DMS114 treated with DMSO at 0.1 percent for 48 hours (cell line): ENCODE data around the gene DENND2A.
"Not testable (repeated sequence)": the region's sequence is repeated elsewhere in the genome, so short reads cannot be mapped to it uniquely, and the experiment has no call there.

Experiments
- DNase-seq: peaks from one replicate; lab custom pipeline; 2025; ENCODE audit not compliant: unreplicated experiment; lab: John Stamatoyannopoulos, UW

Gene DENND2A

GRCh38 chr7:140640727-140641523, at the start of gene DENND2A:
DENND2A (minus strand) TSS chr7:140640813; CDS start chr7:140602397, 38,416 bp downstream.
- DNase-seq = no peak

DNA sequence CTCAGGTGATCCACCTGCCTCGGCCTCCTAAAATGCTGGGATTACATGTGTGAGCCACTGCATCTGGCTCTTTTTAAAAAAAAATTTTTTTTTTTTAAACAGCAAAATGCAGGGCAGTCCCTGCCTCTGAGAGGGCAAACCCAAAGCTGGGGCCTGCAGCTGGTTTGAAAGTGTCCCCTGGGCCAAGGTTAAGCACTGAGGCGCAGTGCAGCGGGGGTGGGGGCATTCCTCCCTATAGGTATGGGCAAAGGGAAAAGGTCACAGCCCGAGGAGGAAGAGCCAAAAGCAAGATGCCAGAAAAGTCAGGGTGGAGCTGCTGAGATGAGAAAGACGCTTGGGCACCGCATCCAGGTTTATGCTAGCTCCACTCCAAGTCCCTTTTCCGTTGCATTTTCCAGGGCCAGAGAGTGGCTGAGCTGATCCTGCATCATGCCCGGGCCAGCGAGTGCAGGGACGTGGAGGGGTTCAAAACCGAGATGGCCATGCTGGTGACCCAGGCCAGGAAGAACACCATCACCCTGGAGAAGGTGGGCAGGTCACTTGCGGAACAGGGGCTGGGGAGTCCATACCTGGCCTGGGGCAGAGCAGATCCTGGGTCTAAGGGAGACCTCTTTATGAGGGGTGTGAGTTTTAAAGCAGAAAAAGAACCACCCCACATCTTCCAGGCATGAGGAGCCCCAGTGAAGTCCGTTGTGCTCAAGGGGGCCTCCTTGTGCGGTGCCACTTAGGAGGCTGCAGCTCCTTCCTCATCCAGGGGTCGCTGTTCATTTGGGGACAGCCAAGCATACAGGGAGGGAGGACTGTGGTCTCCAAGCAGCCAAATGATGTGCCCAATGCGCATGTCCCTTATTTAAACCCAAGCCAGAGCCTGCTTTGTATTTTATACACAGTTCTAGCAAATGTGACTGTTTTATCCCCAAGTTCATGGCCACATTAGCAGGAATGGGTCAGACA, 48.9 kb upstream of the DENND2A start:
- no peak for DNase-seq

DNA sequence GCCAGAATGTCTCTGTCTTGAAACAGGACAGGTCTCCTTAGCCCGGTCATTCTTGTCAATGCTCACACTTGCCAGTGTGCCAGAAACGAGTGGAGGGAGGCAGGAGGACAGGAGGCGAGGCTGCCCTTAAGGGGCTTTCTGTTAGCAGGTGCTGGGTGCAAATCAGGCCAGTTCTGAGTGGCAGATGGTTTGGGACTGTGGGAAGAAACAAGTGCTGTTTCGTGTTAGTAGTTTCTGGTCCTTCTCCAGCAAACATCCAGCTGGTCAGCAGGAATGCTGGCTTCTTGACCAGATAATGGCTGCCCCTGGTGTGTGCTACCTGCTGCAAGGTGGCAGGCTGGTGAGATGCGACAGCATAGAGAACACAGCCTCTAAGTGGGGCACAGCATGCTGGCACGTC, 47.7 kb upstream of the DENND2A start:
- DNase-seq = no peak

GRCh38 chr7:140686921-140687320, 46.3 kb upstream of the DENND2A start:
- DNase-seq = no peak

DNA sequence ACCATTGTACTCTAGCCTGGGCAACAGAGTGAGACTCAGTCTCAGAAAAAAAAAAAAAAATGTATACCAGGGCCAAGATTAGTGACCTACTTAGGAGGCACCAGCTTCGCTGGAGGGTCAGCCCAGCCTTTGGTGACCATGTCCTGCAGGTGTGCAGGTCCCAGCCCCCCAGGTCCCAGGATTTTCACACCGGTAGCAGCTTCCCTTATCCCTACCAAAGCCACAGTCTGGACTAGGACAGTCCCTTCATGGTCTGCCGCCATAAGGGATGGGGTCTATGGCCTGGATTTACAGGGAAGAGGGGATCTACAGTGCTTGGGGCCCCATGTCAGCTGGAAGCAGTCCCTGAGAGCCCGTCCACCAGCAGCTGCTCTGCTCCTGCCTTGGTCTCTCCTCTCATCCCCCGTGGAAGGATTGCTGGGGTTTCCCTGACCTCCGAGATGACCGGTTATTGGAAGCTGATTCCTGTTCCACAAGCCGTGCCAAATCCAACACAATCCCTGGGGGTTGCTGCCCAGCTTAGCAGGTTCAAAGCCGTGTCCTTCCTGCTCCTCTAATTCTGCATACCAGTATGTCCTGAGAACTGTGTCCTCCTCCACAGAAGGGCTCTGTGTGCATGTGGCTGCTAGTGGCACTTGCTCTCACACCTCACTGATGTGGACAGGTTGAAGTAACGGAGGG, 44.9 kb upstream of the DENND2A start:
- DNase-seq = no peak

- no peak for DNase-seq
Measured at GRCh38 chr7:140684066-140684950, 43.7 kb upstream of the DENND2A start.

- DNase-seq = no peak
Measured at GRCh38 chr7:140683657-140684056, 43.0 kb upstream of the DENND2A start.

DNA sequence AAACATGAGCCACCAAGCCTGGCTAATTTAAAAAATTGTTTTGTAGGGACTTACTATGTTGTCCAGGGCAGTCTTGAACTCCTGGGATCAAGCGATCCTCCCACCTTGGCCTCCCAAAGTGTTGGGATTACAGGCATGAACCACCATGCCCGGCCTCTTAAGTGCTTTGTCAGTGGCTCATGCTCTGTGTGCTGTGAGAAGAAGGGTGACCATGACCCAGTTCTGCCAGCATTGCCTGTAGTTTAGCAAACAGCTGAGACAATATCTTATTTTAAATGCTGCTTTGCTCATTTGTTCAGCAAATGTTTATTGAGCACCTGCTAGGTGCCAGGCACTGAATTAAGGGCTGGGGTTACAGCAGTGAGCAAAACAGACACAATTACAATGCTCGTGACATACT, 41.2 kb upstream of the DENND2A start:
- no peak for DNase-seq

DNA sequence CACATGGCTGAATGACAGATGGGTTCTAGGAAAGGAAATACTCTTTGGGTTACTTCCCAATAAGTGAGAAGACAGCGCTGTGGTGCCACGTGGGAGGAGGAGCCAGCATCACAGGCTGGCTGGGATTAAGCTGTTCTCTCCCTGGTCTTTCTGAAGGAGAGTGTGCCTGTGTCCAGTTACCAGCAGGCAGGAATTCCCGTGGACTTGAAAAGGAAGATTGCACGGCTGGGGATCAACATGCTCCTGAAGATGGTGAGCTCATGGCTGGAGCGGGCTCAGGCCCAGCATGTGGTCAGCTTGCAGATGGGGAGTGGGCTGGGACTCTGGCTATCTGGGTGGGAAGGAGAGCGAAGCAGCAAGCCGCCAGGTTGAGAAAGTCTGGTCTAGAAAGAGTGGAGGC, 40.3 kb upstream of the DENND2A start:
- no peak for DNase-seq

GRCh38 chr7:140679186-140679585, 38.6 kb upstream of the DENND2A start:
- no peak for DNase-seq

- DNase-seq = no peak
Measured at GRCh38 chr7:140678816-140679130, 38.2 kb upstream of the DENND2A start.

DNA sequence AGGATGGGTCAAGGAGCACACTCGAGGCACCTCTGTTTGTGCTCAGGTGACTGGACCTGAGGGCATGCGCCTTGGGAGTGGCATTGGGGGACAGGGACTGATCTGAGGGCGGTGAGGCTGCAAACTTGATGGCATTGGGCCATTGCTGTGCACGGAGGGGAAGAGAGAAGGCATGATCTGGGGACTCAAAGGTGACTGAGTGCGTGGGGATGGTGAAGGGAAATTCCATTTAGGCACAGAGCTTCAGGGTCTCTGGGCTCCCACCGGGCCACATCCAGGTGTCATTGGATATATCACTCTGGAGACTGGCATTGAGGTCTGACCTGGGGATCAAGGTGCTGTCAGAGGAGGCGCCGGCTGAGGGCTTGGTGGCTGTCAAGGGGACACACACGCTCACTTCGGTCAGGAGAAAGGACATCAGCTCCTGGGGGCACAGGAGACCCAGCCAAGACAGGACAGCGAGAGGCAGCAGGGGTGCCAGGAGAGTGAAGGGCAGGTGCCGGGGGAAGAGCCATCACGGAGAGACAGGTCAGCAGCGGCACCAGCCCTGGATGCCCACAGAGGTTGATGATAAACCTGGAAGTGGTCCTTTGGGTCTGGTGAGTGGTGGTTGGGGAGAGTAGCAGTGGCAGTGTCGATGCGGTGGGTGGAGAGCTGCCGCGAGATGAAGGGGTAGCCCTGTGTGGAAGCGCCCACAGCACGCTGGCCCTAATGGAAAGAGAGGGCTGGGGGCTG, 37.6 kb upstream of the DENND2A start:
- DNase-seq = no peak

DNA sequence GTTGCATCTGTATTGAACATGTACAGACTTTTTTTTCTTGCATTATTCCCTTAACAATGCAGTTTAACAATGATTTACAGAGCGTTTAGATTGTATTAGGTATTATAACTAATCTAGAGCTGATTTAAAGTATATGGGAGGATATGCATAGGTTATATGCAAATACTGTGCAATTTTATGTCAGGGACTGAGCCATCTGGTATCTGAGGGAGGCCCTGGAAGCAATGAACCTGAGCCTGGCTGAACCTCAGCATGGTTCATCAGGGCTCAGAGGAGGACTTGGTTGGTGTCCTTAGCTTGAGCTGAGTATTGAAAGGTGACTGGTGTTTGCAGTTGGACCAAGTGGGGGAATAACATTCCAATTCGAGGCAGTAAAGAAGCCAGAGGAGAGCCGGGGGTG, 36.9 kb upstream of the DENND2A start:
- no peak for DNase-seq

DNA sequence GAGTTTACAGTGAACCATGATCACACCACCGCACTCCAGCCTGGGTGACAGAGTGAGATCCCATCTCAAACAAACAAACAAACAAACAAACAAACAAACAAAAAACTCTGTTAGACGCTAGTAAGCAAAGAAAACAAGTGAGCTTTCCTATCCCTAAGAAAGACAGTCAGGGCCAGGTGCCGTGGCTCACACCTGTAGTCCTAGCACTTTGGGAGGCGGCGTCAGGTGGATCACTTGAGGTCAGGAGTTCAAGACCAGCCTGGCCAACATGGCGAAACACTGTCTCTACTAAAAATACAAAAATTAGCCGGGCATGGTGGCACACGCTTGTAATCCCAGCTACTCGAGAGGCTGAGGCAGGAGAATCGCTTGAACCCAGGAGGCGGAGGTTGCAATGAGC, 36.3 kb upstream of the DENND2A start:
- not testable (repeated sequence) for DNase-seq

GRCh38 chr7:140676306-140676705, 35.7 kb upstream of the DENND2A start:
- no peak for DNase-seq

- DNase-seq = no peak
Measured at GRCh38 chr7:140675726-140676125, 35.1 kb upstream of the DENND2A start.

DNA sequence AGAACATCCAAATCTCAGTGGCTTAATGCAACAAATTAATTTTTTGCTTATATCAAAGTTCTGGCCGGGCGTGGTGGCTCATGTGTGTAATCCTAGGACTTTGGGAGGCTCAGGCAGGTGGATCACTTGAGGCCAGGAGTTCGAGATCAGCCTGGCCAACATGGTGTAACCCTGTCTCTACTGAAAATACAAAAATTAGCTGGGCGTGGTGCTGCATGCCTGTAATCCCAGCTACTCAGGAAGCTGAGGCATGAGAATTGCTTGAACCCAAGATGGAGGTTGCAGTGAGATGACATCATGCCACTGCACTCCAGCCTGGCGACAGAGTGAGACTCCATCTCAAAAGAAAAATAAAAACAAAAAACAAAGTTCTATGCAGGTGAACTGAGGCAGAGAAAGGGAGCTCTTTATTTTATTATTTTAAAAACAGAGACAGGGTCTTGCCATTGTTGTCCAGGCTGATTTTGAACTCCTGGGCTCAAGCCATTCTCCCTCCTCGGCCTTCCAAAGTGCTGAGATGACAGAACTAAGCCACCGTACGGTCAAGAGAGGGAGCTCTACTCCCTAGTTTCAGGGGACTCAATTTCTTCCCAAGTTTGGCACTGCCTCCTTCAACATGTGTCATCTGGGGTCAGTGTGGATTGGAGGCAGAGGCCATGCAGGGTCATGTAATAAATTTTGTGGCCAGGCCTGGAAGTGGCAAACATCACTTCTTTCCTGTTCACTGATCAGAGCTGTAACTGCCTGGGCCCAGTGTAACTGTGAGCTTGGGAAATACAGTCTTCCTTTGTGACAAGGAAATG, 34.5 kb upstream of the DENND2A start:
- DNase-seq = peak; percentile 24

DNA sequence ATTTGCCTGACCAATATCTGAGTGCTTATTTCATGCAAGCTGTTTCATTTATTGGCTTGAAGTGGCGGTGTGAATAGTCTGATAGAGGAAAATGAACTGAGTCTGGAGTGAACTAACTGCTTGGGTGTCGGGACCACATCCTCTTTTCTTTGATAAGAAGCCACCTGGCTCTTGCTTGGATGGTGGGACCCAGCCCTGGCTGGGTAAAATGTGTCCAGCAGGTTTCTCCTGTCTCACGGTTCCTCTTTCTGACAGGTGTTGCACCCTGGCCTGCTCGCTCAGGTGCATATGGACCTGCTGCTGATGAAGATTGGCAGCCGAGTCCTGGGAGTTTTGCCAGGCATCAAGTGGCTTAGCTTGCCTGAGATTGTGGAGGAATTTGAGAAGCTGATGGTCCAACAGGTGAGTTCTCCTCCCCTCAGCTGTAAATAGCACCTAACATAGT, 33.8 kb upstream of the DENND2A start:
- no peak for DNase-seq

DNA sequence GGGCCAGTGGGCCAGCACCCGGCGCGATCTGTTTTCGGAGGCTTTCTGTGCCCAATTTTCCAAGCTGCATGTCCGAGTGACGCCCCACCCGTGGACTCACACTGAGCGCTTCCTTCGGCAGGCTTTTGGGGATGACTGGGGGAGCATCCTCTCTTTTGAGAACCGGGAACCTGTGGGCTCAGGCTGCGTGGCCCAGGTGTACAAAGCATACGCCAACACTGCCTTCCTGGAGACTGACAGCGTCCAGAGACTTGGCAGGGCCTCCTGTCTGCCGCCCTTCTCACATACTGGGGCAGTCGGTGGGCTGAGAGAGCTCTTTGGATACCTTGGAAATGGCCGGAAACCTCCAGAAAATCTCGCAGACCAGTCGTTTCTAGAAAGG, 33.2 kb upstream of the DENND2A start:
- no peak for DNase-seq
